ENCODE results near the gene SPIRE1.

Gene SPIRE1

DNA sequence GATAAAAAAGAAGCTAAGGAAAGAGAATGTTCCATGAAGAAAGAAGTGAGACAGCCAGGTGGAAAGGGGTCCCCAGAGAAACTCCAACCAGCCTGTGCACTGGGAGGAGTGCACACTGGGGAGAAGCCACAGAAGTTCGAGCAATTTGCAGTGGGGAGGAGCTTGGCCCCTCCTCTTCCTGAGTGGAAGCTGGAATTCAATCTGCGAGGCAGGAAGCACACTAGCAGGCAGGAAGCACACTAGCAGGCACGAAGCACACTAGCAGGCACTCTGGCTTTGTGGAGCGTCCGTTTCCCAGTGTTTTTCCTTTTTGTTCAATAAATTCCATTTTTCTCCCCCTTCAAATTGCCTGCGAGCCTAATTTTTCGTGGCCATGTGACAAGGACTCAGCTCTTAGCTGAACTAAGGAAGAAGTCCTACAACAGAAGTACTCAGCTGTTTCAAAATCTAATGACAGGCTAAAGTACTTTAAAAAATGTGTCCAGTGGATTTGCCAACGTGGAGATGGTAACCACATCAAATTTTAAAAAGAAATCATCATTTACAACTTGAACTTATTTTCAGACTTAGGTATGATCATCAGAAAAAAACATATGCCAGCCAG lies 21.4 kb upstream of the SPIRE1 start:
- TF ChIP-seq MYC (IDR thresholded peaks at IDR 0.05; ENCODE audit: low read depth, low read length) (no peak), POLR2A (IDR thresholded peaks at IDR 0.05; ENCODE audit: extremely low read depth, insufficient read length) (no peak)
- TF ChIP-seq, protein P1, sequence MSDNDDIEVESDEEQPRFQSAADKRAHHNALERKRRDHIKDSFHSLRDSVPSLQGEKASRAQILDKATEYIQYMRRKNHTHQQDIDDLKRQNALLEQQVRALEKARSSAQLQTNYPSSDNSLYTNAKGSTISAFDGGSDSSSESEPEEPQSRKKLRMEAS (IDR thresholded peaks at IDR 0.05; ENCODE audit: low read depth, low read length) = no peak
- TF ChIP-seq, protein P2, sequence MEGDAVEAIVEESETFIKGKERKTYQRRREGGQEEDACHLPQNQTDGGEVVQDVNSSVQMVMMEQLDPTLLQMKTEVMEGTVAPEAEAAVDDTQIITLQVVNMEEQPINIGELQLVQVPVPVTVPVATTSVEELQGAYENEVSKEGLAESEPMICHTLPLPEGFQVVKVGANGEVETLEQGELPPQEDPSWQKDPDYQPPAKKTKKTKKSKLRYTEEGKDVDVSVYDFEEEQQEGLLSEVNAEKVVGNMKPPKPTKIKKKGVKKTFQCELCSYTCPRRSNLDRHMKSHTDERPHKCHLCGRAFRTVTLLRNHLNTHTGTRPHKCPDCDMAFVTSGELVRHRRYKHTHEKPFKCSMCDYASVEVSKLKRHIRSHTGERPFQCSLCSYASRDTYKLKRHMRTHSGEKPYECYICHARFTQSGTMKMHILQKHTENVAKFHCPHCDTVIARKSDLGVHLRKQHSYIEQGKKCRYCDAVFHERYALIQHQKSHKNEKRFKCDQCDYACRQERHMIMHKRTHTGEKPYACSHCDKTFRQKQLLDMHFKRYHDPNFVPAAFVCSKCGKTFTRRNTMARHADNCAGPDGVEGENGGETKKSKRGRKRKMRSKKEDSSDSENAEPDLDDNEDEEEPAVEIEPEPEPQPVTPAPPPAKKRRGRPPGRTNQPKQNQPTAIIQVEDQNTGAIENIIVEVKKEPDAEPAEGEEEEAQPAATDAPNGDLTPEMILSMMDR (IDR thresholded peaks at IDR 0.05; ENCODE audit: low read depth, low read length) = no peak
- peak; percentile 44 for DNase-seq (ENCODE audit: low read depth)
- no peak overlapping the region for H3K4me3 ChIP-seq (ENCODE audit: low read depth, low read length)

DNA sequence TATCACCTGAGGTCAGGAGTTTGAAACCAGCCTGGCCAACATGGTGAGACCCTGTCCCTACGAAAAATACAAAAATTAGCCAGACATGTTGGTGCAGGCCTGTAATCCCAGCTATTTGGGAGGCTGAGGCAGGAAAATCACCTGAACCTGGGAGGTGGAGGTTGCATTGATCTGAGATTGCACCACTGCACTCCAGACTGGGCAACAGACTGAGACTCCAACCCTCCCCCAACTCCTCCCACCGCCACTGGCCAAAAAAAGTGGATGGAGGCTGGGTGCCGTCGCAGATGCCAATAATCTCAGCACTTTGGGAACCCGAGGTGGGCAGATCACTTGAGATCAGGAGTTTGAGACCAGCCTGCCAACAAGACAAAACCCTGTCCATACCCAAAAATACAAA lies 10.1 kb upstream of the SPIRE1 start:
- no peak for DNase-seq (ENCODE audit: low read depth)
- H3K4me3 ChIP-seq (ENCODE audit: low read depth, low read length) = no peak overlapping the region
- TF ChIP-seq, protein P2 (IDR thresholded peaks at IDR 0.05; ENCODE audit: low read depth, low read length) = no peak
- TF ChIP-seq POLR2A (IDR thresholded peaks at IDR 0.05; ENCODE audit: extremely low read depth, insufficient read length) (no peak), MYC (IDR thresholded peaks at IDR 0.05; ENCODE audit: low read depth, low read length) (no peak)
- TF ChIP-seq, protein P1 (IDR thresholded peaks at IDR 0.05; ENCODE audit: low read depth, low read length) = no peak

DNA sequence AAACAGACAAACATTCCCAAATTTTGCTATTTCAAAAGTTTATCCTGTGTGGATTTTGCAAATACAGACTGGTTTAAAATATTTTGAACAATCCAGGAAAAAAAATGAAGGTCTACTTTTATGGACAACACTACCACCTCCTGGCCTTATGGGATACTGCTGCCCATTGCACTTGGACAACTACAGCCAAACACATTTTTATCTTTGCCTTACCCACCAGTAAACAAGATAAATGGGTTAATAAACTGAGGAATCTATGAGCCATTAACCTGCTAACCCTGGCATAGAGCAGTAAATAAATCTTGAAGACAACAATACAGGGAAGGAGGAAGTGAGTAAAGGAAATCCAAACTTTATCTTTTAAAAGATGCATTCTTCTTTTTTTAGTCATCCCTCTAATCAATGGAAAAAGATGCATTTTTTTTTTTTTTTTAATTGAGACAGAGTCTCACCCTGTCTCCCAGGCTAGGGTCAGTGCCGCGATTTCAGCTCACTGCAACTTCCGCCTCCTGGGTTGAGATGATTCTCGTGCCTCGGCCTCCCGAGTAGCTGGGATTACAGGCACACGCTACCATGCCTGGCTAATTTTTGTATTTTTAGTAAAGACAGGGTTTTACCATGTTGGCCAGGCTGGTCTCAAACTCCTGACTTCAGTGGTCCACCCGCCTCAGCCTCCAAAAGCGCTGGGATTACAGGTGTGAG lies 2.1 kb upstream of the SPIRE1 start:
- no peak overlapping the region for H3K4me3 ChIP-seq (ENCODE audit: low read depth, low read length)
- TF ChIP-seq, protein P2 (IDR thresholded peaks at IDR 0.05; ENCODE audit: low read depth, low read length) = peak; percentile 80
- no peak for TF ChIP-seq MYC (IDR thresholded peaks at IDR 0.05; ENCODE audit: low read depth, low read length)
- DNase-seq (ENCODE audit: low read depth) = peak; percentile 64

DNA sequence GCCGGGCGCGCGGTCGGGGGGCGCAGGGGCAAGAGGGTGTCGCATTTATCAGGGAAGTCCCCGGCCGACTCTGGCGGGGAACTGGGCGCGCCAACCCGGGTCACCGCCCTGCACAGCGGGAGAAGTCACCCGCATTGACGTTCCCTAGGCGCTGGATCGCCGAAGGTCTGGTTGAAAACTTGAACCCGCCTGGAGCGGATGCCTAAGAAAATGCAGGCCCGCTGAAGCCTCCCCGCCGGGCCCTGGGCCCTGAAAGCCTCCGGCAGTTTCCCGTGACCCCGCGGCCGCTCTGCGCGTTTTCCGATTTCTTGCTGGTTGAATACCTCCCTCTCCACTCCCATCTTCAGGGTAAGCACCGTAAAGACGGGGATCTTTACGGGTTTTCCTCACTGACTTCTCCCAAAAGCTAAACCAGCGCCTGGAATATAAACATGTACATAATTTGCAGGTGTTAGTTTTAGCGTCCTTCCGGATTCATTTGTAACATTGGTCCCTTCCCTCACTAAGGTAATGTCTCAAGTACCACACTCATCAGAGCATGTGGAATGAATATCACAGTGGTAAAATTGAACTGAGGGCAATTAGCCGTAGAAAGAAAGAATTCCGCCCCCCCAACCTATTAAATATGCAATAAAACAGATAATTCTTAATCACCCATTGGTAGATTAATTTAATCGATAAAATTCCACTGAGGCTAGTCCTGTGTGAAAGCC lies 675 bp upstream of the SPIRE1 start:
- no peak overlapping the region for H3K4me3 ChIP-seq (ENCODE audit: low read depth, low read length)
- TF ChIP-seq POLR2A (IDR thresholded peaks at IDR 0.05; ENCODE audit: extremely low read depth, insufficient read length) (no peak), MYC (IDR thresholded peaks at IDR 0.05; ENCODE audit: low read depth, low read length) (no peak)
- TF ChIP-seq, protein P1 (IDR thresholded peaks at IDR 0.05; ENCODE audit: low read depth, low read length) = no peak
- TF ChIP-seq, protein P2 (IDR thresholded peaks at IDR 0.05; ENCODE audit: low read depth, low read length) = no peak
- DNase-seq (ENCODE audit: low read depth) = no peak

DNA sequence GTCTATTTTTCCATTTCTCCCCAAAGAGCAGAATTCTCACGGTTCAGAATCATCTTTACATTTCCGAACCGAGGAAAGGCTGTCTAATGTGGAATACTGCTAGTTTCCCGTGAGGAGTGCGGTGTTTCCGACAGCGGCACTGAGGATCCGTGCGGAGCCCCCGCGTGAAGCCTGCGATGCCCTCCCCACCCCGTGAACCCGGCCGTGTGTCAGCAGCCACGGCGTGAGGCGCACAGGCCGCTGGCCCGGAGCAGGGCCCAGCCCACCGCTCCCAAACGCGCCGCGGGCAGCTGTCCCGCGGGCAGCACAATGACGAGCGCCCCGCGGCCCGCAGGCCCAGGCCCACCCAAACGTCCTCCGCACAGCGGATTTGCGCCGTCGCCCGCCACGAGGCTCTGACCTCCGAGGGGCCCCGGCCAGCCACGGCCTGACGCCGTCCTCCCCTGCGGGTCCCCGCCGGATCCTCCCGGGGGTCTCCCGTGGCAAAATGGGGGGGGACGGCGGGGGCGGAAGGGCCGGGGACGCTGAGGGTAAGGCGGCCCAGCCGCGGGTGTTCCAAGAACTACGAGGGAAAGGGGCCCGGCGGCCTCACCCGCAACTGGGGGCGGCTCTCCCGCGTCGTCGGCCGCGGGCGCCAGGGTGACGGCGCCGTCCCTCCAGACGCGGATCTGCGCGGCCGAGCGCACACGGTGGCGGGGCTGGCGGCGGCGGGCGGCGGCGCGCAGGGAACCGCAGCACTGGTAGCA lies 796 bp downstream of the SPIRE1 start:
- TF ChIP-seq, protein P1 (IDR thresholded peaks at IDR 0.05; ENCODE audit: low read depth, low read length) = no peak
- TF ChIP-seq, protein P2 (IDR thresholded peaks at IDR 0.05; ENCODE audit: low read depth, low read length) = no peak
- no peak for TF ChIP-seq MYC (IDR thresholded peaks at IDR 0.05; ENCODE audit: low read depth, low read length)
- TF ChIP-seq POLR2A (IDR thresholded peaks at IDR 0.05; ENCODE audit: extremely low read depth, insufficient read length) = no peak
- peak; percentile 59 for DNase-seq (ENCODE audit: low read depth)
- H3K4me3 ChIP-seq (ENCODE audit: low read depth, low read length) = peak overlapping the region; percentile 74

All from NB4 (cell line).